ENCODE data around the gene MDM2.

DNA sequence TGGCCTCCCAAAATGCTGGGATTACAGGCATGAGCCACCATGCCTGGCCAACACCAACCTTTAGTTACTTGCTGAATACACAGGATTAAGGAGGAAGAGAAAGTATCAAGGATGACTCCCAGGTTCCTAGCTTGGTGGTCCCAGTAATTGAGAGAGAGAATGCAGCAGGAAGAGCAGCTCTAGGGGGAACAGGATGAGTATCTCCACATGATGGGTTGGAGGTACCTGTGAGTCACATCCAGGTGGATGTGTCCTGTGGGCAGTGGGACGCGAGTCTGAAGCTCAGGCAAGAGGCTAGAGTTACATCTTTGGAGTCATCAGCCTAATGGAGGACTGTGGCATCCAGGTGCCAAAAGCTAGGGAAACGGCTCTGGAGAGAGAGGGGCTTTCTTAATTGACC lies 47.1 kb downstream of the MDM2 start:
- TF ChIP-seq, protein P1, sequence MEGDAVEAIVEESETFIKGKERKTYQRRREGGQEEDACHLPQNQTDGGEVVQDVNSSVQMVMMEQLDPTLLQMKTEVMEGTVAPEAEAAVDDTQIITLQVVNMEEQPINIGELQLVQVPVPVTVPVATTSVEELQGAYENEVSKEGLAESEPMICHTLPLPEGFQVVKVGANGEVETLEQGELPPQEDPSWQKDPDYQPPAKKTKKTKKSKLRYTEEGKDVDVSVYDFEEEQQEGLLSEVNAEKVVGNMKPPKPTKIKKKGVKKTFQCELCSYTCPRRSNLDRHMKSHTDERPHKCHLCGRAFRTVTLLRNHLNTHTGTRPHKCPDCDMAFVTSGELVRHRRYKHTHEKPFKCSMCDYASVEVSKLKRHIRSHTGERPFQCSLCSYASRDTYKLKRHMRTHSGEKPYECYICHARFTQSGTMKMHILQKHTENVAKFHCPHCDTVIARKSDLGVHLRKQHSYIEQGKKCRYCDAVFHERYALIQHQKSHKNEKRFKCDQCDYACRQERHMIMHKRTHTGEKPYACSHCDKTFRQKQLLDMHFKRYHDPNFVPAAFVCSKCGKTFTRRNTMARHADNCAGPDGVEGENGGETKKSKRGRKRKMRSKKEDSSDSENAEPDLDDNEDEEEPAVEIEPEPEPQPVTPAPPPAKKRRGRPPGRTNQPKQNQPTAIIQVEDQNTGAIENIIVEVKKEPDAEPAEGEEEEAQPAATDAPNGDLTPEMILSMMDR (IDR thresholded peaks at IDR 0.05) = no peak
- TF ChIP-seq, protein P2, sequence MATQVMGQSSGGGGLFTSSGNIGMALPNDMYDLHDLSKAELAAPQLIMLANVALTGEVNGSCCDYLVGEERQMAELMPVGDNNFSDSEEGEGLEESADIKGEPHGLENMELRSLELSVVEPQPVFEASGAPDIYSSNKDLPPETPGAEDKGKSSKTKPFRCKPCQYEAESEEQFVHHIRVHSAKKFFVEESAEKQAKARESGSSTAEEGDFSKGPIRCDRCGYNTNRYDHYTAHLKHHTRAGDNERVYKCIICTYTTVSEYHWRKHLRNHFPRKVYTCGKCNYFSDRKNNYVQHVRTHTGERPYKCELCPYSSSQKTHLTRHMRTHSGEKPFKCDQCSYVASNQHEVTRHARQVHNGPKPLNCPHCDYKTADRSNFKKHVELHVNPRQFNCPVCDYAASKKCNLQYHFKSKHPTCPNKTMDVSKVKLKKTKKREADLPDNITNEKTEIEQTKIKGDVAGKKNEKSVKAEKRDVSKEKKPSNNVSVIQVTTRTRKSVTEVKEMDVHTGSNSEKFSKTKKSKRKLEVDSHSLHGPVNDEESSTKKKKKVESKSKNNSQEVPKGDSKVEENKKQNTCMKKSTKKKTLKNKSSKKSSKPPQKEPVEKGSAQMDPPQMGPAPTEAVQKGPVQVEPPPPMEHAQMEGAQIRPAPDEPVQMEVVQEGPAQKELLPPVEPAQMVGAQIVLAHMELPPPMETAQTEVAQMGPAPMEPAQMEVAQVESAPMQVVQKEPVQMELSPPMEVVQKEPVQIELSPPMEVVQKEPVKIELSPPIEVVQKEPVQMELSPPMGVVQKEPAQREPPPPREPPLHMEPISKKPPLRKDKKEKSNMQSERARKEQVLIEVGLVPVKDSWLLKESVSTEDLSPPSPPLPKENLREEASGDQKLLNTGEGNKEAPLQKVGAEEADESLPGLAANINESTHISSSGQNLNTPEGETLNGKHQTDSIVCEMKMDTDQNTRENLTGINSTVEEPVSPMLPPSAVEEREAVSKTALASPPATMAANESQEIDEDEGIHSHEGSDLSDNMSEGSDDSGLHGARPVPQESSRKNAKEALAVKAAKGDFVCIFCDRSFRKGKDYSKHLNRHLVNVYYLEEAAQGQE (IDR thresholded peaks at IDR 0.05) = no peak
- TF ChIP-seq, protein P3, sequence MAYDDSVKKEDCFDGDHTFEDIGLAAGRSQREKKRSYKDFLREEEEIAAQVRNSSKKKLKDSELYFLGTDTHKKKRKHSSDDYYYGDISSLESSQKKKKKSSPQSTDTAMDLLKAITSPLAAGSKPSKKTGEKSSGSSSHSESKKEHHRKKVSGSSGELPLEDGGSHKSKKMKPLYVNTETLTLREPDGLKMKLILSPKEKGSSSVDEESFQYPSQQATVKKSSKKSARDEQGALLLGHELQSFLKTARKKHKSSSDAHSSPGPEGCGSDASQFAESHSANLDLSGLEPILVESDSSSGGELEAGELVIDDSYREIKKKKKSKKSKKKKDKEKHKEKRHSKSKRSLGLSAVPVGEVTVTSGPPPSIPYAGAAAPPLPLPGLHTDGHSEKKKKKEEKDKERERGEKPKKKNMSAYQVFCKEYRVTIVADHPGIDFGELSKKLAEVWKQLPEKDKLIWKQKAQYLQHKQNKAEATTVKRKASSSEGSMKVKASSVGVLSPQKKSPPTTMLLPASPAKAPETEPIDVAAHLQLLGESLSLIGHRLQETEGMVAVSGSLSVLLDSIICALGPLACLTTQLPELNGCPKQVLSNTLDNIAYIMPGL (CRISPR knock-in tag; IDR thresholded peaks at IDR 0.05; ENCODE audit: borderline replicate concordance) = no peak
- TF ChIP-seq, protein P4, sequence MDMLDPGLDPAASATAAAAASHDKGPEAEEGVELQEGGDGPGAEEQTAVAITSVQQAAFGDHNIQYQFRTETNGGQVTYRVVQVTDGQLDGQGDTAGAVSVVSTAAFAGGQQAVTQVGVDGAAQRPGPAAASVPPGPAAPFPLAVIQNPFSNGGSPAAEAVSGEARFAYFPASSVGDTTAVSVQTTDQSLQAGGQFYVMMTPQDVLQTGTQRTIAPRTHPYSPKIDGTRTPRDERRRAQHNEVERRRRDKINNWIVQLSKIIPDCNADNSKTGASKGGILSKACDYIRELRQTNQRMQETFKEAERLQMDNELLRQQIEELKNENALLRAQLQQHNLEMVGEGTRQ (IDR thresholded peaks at IDR 0.05) = no peak
- TF ChIP-seq RFX5 (IDR thresholded peaks at IDR 0.05) = no peak
- TF ChIP-seq, protein P5, sequence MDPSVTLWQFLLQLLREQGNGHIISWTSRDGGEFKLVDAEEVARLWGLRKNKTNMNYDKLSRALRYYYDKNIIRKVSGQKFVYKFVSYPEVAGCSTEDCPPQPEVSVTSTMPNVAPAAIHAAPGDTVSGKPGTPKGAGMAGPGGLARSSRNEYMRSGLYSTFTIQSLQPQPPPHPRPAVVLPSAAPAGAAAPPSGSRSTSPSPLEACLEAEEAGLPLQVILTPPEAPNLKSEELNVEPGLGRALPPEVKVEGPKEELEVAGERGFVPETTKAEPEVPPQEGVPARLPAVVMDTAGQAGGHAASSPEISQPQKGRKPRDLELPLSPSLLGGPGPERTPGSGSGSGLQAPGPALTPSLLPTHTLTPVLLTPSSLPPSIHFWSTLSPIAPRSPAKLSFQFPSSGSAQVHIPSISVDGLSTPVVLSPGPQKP (IDR thresholded peaks at IDR 0.05; ENCODE audit: low read depth, low read length) = no peak
- no peak for TF ChIP-seq RAD21 (conservative IDR thresholded peaks at IDR 0.05 in 1 of 2, IDR thresholded peaks at IDR 0.05 in 1 of 2)
